Endothelial cell of hepatic sinusoid (primary cell): ENCODE data around the gene KDR.

Experiments used
- in situ Hi-C: cut with HindIII; loops from 2 replicates; pipeline ENCODE4 v1.10.0; 2017; ENCODE audit warnings: low sequenced_read_pairs

The KDR gene

DNA sequence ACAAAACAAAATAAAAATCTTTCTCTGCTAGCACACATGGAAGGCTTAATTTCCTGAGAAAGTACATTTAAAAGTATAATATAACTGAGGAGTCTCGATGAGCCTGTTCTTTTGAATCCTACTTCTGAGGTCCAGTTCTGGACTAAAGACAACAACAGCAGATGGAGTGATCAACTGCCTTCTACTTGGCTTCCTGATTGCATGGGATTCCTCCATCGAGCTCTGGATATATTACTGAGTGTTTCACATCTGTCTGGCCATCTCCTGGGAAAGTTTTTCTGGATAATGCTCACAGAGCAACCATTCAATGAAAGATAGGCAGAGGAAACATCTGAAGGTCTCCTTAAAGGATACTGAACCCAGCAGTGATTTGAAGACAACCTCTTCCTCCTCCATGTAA lies 42.6 kb downstream of the KDR start:
- in situ Hi-C loops = no loop called here

DNA sequence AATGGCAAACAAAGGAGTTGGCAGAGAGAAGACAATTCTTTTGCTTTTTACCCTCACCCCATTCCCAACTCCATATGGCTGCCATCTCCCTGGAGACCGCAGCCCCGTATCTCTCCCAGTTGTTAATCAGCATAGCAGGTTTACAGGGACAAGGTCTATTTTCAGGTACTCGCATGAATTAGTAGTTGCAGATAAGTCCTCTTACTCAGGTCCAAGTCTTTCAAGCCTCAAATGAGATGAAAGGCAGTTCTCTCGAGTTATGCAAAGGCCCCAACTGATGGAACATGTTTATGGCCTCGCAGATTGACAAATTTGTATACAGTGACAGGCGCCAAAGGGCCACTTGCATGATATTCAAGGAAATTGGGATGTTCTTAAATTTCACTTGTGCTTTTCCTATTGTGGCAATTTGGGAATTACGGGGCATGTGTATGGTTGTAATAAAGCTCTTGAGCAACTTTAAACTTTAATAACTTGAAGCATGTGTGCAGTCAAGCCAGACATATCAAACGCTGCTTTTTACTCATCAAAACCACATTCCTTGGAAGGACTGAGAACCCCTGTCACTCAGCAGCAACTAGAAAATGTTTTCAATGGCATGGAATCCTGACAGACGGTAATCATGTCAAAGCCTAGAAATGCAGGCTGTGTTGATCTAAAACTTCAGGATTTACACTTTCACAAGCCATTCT lies 45.1 kb downstream of the KDR start:
- in situ Hi-C loops = no loop called here

GRCh38 chr4:55079451-55080173 lies 45.8 kb downstream of the KDR start:
- in situ Hi-C loops = no loop called here

DNA sequence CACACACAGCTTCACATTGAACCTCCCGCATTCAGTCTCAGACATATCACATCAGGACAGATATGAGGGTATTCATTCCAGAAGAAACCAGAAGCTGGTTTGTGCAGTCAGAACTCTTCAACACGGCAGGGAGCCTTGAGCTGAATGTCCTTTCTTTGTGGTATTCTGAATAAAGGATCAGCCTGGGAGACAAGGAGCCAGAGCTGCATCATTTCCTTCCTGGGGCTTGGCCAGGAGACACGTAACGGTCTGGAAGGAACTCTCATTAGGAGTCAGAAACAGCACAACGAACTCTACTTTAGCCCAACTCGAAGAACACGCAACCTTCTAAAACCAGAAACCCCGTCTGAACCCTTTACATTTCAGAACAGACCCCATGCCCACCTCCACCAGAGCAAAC lies 46.4 kb downstream of the KDR start:
- in situ Hi-C loops = no loop called here

DNA sequence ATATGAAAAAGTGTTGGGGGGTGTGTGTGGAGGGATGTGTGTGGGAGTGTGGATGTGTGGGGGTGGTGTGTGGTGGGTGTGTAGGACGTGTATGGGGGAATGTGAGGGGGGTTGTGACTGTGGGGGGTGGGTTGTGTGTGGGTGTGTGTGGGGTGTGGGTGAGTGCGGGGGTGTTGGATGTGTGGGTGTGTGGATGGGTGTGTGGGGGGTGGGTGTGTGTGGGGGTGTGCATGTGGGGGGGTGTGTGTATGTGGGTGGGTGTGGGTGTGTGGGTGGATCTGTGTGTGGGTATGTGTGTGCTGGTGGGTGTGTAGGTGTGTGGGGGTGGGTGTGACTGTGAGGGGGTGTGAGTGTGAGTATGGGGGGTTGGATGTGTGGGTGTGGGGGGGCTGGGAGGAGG lies 47.8 kb downstream of the KDR start:
- in situ Hi-C loops = no loop called here

DNA sequence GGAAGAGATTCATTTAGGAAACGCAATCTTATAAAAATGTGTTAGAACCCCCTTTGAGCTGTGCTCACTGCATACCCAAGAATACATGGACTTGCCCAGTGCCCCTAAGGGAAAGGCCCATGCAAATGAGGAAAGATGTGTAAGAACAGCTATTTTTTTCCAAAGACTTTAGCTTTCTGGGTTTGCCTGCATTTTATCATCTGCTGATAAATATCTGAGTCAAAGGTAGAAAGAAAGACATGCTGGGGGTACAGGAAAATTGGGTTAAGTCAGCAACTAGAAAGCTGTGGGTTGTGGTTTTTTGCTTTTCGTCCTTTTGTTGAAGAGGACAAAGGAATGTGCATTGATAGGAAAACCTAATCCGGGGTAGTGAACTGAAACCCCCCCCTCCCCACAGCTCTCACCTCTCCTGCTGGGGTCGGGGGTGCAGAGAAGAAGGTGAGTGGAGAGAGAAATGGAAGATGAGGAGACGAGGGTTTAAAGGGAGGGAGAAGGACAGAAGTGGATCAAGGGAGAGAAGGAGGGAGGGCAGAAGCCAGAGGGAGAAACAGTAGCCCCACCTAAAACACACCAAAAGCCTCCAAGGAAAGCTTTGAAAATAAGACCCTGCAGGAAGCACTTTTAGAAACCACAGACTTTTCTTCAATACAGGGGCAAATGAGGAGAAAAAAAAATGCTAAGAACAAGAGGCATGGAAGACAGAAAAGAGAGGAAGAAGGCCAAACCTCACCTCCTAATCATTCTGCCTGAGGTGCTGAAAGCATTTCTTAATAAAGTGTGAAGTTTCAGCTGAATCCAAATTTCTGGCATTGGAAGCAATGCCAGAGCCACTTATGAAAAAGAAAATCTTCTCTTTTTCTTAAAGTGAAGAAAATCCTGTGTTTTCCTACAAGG lies 49.3 kb downstream of the KDR start:
- in situ Hi-C loops = no loop called here

DNA sequence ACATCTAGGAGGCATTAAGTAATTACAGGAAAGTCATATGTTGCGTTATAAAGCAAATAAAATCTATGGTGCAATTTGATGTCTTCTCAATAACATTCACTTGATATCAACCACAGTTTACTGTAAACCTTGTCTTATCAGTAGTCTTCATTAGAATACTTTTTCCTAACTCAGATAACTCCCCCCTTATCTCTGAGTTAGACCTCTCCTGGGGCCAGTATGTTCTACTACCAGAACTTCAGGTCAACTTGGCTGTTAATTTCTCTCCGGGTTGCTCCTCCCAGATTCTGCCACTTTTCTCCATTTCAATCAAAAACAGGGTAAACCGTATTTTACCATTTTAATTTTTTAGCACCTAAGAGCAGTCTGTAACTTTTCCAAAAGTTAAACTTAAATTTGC lies 50.0 kb downstream of the KDR start:
- in situ Hi-C loops = no loop called here

- in situ Hi-C loops = no loop called here
Observed at GRCh38 chr4:55074386-55074785, 51.0 kb downstream of the KDR start.

DNA sequence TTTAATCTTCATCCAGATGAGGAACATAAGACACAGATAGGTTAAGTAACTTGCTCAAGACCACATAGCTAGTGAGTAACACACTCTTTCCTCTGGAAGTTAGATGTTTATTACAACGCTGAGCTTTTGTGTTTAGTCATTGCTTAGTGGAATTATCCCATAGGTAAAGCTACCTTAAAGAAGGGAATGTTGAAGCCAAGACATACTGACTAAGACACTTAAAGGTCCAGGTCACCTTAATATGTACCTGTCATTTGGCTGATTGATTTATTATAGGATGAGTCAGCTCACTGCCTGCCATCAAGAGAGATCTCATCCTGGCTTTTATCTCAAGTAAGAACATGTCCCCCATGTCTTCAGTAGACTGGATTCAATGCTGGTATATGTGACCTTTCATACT lies 53.4 kb downstream of the KDR start:
- in situ Hi-C loops = no loop called here

DNA sequence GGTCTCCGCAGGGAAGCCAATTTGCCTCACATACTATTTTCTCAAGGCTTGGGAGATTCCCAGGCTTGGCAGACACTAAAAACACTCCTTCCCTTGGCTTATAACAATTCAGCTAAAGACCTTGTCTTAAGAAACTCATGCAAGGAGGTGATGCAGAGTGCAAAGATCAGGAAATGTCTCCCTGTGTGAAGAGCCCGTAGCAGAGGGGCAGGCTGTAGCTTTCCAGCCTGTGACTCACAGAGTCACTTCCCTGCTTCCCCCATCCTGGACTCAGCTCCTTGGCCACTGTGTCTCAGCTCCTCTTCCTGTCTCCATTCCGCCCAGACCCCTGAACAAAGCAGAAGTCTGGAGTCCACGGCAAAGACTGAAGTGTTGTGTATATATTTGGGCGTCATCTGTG lies 56.1 kb downstream of the KDR start:
- in situ Hi-C loops = no loop called here

GRCh38 chr4:55068522-55068921 lies 56.9 kb downstream of the KDR start:
- in situ Hi-C loops = no loop called here

DNA sequence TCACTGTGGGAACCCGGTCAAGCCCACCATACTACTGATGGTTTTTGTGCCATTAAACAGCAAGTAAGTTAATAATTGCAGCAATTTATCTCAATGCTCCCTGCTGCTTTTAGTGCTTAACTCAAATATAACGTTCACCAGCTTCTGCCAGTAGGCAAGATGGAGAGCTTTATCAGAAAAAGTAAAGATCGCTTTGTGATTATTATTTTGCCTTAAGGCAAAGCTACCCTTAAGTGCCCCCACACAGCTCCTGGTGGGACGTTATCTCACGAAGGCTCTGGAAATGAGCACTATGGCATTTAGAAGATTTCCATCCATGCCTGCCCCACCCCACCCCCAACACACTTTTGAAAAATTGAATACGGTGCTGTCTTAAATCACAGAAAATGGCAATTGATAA lies 59.4 kb downstream of the KDR start:
- in situ Hi-C loops = no loop called here

DNA sequence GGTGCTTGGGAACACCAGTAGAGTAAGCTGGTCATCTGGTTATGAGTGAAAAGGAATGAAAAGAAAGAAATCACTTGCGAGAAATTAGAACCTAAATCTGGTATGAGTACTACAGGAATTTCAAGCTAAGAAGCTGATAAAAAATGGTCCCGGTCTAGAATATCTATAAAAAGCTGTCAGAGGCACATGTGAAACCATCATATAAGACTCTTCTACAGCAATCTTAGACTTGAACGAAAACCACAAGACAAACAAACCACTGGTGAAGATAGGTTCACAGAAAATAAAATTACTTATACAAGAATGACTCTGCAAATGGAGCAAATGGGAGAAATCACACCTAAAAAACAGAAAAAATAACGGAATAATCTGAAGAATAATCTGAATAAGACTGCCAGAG lies 69.9 kb downstream of the KDR start:
- in situ Hi-C loops = no loop called here

DNA sequence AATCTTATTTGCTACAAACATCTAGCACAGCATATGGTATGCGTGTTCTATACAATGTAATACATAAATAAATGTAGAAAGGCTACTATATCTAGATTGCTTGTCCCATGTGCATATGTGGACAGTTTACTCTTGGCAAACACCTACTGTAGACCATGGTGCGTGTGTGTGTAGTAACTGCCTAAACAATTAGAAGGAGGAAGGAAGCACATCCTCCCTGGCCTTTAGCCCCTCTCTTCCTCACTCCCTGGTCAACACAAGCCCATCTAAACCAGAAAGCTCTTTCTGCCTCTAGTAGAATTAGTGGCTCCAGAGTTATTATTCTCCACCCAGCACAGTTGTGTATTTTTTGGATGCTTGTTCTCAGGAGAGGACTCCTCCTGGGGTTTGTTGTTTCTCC lies 73.9 kb downstream of the KDR start:
- in situ Hi-C loops = no loop called here

- in situ Hi-C loops = no loop called here
Observed at GRCh38 chr4:55050418-55050950, 74.9 kb downstream of the KDR start.

DNA sequence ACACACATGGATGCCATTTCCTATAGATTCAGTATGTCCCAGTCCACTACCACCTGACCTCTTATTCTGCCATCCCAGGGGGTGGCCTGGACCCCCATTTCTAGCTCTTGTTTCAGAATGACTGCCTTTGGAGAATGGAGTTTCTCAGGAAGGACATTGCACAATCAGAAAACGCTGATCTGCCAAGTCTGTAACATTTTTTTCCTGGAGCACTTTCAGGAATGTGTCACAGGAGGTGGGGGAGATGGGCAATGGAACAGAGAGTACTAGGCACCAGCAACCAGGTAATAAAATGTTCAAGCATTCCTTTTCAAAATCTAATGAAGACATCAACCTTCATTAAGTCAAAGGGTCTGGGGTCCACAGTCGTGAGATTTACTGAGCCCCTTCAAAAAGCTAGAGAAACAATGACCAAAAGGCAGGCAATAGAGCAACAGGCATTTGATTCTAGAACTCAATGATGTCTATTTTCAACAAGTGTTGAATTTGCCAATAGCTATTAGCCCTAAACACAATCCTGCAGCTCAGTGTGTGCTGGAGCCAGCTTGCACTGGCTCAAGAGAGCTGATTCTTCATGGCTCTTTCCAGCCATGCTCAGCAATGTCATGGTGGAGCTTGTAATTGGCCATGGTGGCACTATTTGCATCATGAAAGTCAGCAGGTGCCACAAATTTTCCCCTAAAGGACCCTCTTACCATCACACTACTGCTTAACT lies 87.1 kb downstream of the KDR start:
- in situ Hi-C loops = no loop called here

GRCh38 chr4:55037728-55038127 lies 87.7 kb downstream of the KDR start:
- in situ Hi-C loops = no loop called here

DNA sequence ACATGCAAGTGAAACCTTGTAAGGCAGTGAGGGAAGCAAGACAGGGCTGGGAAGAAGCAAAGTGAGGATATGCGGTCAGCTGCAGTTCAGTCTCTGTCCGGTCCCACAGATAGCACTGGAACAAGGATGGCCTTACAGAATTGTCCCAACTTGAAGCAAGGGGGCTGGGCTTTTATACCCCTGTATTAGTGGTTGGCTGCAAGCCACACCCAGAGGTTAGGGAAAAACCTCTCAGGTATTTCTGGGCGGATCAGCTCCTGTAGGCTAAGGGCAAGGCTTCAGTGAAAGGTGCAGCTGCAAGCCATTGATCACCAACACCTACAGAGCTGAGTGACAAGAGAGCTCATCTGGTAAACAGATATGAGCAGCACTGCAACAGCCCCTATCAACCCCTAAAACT lies 89.0 kb downstream of the KDR start:
- in situ Hi-C loops = no loop called here

GRCh38 chr4:55035892-55036291 lies 89.5 kb downstream of the KDR start:
- in situ Hi-C loops = no loop called here

GRCh38 chr4:55033296-55033695 lies 92.1 kb downstream of the KDR start:
- in situ Hi-C loops = no loop called here

DNA sequence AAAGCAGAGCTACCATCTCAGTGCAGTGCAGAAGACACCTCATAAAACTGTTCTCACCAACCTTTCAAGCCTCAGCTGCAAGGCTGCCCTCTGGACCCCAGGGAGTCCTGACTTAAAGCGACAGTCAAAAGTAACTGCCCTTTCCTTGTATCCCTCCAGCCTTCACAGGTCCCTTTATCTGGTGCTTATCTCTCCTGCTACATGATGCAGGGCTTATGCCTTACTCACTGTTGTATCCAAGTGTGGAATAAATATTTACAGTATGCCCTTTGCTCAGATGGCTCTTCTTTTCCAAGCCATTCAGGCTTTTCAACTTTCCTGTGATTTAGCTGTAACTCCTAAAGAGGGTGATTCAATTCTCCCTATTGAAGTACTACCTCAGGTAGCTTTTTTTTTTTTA lies 92.6 kb downstream of the KDR start:
- in situ Hi-C loops = no loop called here
